Measurements from ENCODE around the gene PPP2CA. TPM values are rescaled to one million over a fixed set of nuclear protein-coding genes. Genes with fewer than 3 reads are reported as not detected.

PPP2CA gene
- total RNA-seq, 1 donor from 2014 or later: 118 TPM

- TF ChIP-seq, protein P1, sequence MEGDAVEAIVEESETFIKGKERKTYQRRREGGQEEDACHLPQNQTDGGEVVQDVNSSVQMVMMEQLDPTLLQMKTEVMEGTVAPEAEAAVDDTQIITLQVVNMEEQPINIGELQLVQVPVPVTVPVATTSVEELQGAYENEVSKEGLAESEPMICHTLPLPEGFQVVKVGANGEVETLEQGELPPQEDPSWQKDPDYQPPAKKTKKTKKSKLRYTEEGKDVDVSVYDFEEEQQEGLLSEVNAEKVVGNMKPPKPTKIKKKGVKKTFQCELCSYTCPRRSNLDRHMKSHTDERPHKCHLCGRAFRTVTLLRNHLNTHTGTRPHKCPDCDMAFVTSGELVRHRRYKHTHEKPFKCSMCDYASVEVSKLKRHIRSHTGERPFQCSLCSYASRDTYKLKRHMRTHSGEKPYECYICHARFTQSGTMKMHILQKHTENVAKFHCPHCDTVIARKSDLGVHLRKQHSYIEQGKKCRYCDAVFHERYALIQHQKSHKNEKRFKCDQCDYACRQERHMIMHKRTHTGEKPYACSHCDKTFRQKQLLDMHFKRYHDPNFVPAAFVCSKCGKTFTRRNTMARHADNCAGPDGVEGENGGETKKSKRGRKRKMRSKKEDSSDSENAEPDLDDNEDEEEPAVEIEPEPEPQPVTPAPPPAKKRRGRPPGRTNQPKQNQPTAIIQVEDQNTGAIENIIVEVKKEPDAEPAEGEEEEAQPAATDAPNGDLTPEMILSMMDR (IDR thresholded peaks at IDR 0.05): no peak
- POLR2A ChIA-PET: no interaction called here
- peaks cover 4% of the 10 kb centered on the region for H3K4me1 Mint-ChIP-seq
- no peaks in the 10 kb centered on the region for H3K36me3 Mint-ChIP-seq (ENCODE audit: low read depth)
- no peak overlapping the region for H3K4me3 Mint-ChIP-seq
- DNase-seq (no peak), ATAC-seq (ENCODE audit: low read depth) (no peak)
- H3K9me3 Mint-ChIP-seq: no peaks in the 10 kb centered on the region
- H3K27ac Mint-ChIP-seq: no peak overlapping the region
- H3K27me3 Mint-ChIP-seq: no peaks in the 10 kb centered on the region
- CTCF ChIA-PET: no interaction called here
- intact Hi-C loops (cut with micrococcal nuclease): no loop called here
Observed at GRCh38 chr5:134245692-134246091, 19.8 kb upstream of the PPP2CA start.

GRCh38 chr5:134245101-134245604 lies 19.3 kb upstream of the PPP2CA start:
- CTCF ChIA-PET: no interaction called here

DNA sequence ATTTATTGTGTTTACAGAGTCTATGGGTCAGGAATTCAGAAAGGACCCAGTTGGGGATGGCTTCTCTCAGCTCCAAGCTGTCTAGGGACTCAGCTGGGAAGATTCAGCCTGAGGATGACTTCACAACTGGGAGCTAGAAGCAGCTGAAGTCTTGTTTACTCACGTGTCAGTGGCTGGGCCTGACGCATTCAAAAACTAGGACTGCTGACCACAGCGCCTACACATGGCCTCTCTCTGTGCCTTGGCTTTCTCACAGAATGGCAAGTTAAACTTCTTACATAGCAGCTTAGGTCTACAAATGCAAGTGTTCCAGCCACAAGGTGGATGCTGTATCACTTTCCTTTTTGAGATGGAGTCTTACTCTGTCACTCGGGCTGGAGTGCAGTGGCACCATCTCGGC lies 16.3 kb upstream of the PPP2CA start:
- CTCF ChIA-PET: no interaction called here
- Mint-ChIP-seq H3K27me3 (no peaks in the 10 kb centered on the region), H3K9me3 (no peaks in the 10 kb centered on the region), H3K27ac (no peak overlapping the region), H3K4me3 (no peak overlapping the region), H3K4me1 (peaks cover 8% of the 10 kb centered on the region), H3K36me3 (ENCODE audit: low read depth) (no peaks in the 10 kb centered on the region)
- TF ChIP-seq, protein P1 (IDR thresholded peaks at IDR 0.05): no peak
- intact Hi-C loops (cut with micrococcal nuclease): no loop called here
- POLR2A ChIA-PET: interaction anchor here (0.8 kb wide), 1 partner anchor 29 kb away, joined by 3 read pairs; no protein-coding TSS in a partner anchor
- DNase-seq: no peak
- ATAC-seq (ENCODE audit: low read depth): no peak

More at GRCh38 chr5:134245101-134245604, 19.3 kb upstream of the PPP2CA start:
- Mint-ChIP-seq H3K9me3 (no peaks in the 10 kb centered on the region), H3K4me1 (peaks cover 8% of the 10 kb centered on the region), H3K4me3 (no peak overlapping the region), H3K36me3 (ENCODE audit: low read depth) (no peaks in the 10 kb centered on the region), H3K27me3 (no peaks in the 10 kb centered on the region), H3K27ac (no peak overlapping the region)
- intact Hi-C loops (cut with micrococcal nuclease): no loop called here
- DNase-seq (no peak), ATAC-seq (ENCODE audit: low read depth) (no peak)
- POLR2A ChIA-PET: interaction anchor here (0.6 kb wide), 1 partner anchor 20 kb away, joined by 3 read pairs; no protein-coding TSS in a partner anchor
- TF ChIP-seq, protein P1 (IDR thresholded peaks at IDR 0.05): no peak

DNA sequence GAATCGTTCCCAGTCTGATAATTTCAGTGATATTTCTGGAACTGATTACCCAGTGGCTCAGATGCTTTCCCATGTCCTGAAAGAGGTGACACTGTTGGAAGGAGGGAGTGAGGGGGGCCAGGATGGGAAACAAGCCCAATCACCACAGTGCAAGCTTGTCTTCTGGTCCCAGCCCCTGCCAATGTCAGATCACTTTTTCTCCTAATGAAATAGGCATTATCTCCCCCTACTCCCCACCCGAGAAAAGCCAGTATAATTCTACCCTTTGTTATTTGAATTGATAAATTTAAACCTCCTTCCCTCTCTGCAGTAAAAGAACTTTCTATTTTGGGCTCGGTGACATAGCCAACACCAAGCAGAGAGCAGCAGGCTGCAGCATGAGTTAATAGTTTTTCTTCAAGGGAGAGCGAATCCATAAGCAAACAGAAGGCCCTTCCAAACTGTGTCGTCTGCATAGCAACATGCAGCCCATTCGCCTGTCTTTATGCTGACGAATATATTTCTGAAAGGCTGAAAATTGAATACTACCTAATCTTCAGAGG lies 14.6 kb upstream of the PPP2CA start:
- no peaks in the 10 kb centered on the region for H3K27me3 Mint-ChIP-seq
- no peaks in the 10 kb centered on the region for H3K36me3 Mint-ChIP-seq (ENCODE audit: low read depth)
- ChIA-PET POLR2A (no interaction called here), CTCF (no interaction called here)
- no peak for DNase-seq
- H3K4me1 Mint-ChIP-seq: peaks cover 8% of the 10 kb centered on the region
- no peak overlapping the region for H3K4me3 Mint-ChIP-seq
- intact Hi-C loops (cut with micrococcal nuclease): no loop called here
- TF ChIP-seq, protein P1 (IDR thresholded peaks at IDR 0.05): no peak
- H3K27ac Mint-ChIP-seq: no peak overlapping the region
- H3K9me3 Mint-ChIP-seq: no peaks in the 10 kb centered on the region
- ATAC-seq (ENCODE audit: low read depth): peak; percentile 52

GRCh38 chr5:134236820-134237219 lies 10.9 kb upstream of the PPP2CA start:
- Mint-ChIP-seq H3K4me3 (no peak overlapping the region), H3K9me3 (no peaks in the 10 kb centered on the region), H3K4me1 (peaks cover 8% of the 10 kb centered on the region), H3K27ac (no peak overlapping the region), H3K27me3 (no peaks in the 10 kb centered on the region), H3K36me3 (ENCODE audit: low read depth) (no peaks in the 10 kb centered on the region)
- CTCF ChIA-PET: no interaction called here
- POLR2A ChIA-PET: interaction anchor here (0.6 to 1.8 kb wide), 2 partner anchors 11 to 406 kb away, joined by 7 to 10 read pairs; partner anchors contain the start of gene PPP2CA
- intact Hi-C loops (cut with micrococcal nuclease): no loop called here
- TF ChIP-seq, protein P1 (IDR thresholded peaks at IDR 0.05): no peak
- ATAC-seq (ENCODE audit: low read depth) (no peak), DNase-seq (no peak)
